GM12891 (cell line): ENCODE data around the gene DNM2.

Experiments used
- PAX5 ChIP-seq: IDR thresholded peaks from 2 replicates; pipeline ENCODE4 v1.6.1; 2011; ENCODE audit warnings: low read length, moderate library complexity, mild to moderate bottlenecking; ENCODE audit not compliant: insufficient read depth, severe bottlenecking
- POLR2A ChIP-seq: IDR thresholded peaks from 2 replicates; pipeline ENCODE4 v1.6.1; 2011; ENCODE audit warnings: low read depth, low read length, control low read depth
- POLR2AphosphoS5 ChIP-seq: IDR thresholded peaks from 2 replicates; pipeline ENCODE4 v1.6.1; 2011; ENCODE audit warnings: low read depth, low read length, control low read depth
- SPI1 ChIP-seq: IDR thresholded peaks from 2 replicates; pipeline ENCODE4 v1.6.1; 2011; ENCODE audit warnings: low read depth, low read length, control low read depth
- TAF1 ChIP-seq: IDR thresholded peaks from 2 replicates; pipeline ENCODE4 v1.6.1; 2011; ENCODE audit warnings: low read depth, low read length, control low read depth

DNA sequence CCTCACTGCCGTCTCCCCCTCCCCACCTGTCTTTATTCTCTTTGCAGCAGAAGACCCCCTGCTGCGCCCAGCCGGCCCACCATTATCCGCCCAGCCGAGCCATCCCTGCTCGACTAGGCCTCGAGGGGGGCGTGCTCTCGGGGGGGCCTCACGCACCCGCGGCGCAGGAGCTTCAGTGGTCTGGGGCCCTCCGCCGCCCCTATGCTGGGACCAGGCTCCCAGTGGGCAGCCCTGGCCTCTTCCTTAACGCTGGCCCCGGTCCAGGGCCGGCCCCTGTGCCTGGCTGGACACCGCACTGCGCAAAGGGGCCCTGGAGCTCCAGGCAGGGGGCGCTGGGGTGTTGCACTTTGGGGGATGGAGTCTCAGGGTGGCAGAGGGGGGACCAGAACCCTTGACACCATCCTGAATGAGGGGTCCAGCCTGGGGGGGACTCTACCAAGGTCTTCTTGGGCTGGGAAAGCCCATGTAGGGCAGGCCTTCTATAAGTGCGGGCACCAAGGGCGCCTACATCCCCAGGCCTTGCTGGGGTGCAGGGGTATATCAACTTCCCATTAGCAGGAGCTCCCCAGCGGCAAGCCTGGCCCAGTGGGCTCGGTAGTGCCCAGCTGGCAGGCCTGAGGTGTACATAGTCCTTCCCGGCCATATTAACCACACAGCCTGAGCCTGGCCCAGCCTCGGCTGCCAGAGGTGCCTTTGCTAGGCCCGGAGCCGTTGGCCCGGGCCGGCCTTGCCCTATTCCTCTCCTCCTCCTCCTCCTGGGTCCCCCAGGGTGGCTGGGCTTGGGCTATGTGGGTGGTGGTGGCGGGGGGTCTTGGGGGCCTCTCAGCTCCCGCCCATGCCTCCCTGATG lies 113.3 kb downstream of the DNM2 start:
- TF ChIP-seq POLR2A (no peak), PAX5 (no peak), TAF1 (no peak), POLR2AphosphoS5 (no peak), SPI1 (no peak)
